Activated effector memory CD4-positive, alpha-beta T cell treated with anti-CD3 and anti-CD28 coated beads, Interleukin-2, amount 50 U/mL, for 16 hours (primary cell): ENCODE results near the gene RRP9.

Experiments
- DNase-seq: peaks from one replicate; pipeline ENCODE4 v3.0.0-alpha.2; 2020

Gene RRP9

DNA sequence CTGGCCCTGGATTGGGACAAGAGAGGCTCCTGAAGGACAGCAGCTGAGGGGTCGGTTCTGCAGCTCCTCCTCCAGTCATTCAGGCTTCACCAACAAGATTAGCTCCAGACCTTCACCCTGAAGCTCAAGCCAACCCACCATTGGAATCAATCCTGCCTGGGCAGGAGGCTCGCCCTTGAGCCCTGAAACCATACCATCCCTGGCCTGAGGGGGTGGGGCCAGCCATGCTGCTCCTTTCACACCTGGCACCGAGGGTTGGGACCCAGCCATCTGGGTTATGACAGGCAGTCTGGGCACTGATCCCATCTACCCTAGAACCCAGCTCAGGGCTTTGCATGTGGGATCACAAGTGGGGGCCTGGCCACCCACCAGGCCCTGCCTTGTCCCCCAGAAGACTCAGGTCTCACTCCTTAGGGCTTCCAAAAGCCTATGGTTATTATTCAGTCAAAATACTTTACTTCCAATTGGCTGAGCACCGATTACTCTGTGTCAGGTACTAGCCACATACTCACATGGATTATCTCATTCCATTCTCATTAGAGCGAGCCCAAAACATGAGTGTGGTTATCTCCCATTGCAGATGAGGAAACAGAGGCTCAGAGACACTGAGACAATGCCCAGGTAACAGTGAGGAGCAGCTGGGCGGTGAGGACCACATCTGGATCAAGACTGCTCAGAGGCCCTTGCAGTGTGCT lies 29.0 kb upstream of the RRP9 start:
- no peak for DNase-seq

DNA sequence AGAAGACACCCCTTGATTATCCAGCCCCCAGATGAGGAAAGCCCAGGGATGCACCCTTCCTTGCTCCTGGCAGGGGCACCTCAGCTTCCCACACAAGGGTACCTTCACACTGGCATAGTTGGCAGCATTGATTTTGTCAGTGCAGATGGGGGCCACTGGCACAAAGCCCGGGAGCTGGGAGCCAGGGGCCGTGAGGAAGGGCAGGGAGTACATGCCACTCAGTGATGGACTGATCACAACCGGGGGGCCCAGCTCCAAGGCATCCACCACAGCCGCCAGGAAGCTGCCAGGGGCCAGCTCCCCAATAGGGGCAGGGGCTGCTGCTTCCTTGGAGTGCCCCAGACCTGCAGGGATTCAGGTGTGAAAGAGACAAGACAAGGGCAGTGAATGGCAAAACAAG lies 28.1 kb upstream of the RRP9 start:
- no peak for DNase-seq

DNA sequence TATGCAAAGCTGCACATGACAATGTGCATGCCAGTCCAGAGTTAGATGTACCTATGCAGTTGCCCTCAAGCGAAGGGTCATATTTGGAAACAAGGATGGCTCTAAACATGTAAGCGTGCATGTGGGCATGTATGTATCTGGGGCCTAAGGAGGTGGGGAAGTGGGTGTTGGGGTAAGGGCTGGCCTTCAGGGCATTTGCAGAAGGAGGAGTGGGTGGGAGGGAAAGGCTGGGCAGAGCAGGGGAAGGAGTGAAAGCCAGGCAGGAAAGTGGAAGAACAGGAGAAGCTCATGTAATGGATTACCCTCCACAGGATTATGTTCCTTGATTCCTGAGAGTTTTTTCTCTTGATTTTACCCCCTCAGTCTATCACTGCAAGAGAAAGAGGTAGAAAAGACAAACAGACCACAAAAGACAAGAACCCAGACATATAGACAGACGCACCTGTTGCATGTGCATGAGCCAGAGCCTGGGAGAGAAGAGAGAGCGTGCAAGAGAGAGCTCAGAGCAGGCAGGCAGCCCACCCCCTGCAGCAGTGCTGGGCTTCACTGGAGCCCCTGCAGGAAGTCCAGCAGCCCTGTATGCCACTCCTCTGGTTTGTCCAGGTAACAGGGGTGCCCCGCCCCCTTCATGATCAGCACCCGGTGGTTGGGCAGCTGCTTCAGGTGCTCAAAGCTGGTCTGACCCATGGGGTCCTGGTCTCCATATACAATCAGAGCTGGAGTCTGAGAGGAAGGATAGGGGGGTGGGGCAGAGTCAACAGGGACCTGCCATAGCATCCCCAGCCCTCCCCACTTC lies 27.4 kb upstream of the RRP9 start:
- no peak for DNase-seq

DNA sequence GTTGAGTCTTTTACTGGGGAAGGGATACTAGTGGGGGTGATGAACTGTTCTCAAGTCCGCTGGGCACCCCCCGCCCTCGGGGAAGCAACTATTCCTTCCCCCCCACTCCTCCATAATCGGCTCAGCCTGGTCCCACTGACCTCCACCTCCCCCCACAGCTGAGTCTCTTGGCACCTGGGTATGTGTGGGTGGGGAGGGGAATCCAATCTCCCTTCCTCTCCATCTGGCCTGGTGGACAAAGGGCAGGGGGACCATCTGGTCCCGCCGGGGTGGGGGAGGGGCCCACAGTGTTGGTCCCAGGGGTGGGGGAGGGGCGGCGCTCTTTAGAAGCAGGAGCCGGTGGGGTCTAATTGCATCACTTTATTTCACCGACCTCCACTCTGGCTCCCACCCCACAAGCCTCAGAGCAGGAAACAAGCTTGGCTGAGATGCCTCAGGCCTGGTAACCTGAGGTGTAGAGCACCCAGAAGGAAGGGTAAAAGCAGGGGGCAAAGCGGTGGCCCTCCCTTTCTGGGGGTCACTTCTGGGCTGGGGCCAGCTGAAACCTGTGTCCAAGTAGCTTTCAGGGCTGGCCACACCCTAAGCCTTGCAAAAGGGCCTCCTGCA lies 26.6 kb upstream of the RRP9 start:
- no peak for DNase-seq

DNA sequence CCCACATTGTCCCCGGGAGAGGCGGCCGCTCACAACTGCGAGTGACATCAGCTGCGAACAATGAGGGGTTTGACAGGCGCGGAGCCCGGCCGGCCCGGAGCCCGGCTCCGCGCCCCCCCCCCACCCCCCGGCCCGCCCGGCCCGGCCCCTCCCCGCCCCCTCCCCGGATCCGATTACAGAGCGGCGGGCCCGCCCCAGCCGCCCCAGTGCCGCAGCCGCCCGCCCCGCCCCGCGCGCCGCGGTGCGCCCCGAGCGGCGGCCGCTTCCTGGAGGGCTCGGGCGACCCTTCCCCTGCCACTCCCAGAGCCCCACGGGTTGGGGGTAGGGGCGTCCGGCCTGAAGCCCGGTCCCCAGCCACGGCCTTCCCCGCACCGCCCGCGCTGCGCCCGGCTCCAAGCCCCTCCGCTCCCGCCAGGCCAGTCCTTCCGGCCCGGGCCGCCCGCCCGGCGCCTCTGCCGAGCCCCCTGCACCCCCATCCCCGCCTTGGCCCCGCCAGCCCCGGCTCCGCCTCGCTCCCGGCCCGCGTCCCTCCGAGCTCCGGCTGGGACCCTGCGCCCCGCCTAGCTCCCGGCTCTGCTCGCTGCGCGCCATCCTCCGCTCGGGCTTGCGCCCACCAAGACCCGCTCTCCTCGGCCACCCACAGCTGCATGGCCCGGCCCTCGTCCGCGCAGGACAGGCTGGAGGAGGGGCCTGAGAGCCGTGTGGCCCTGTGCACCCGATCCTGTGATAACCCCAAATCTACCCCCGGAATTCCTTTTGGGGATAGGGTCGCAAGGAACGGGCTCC lies 25.9 kb upstream of the RRP9 start, which contains the start of gene PCBP4:
TSS of gene PCBP4 (minus strand) at position 71 of the 786 bp plus-strand sequence. CDS start 6,214 bp downstream, outside the sequence.
- DNase-seq, result peak; percentile 79

DNA sequence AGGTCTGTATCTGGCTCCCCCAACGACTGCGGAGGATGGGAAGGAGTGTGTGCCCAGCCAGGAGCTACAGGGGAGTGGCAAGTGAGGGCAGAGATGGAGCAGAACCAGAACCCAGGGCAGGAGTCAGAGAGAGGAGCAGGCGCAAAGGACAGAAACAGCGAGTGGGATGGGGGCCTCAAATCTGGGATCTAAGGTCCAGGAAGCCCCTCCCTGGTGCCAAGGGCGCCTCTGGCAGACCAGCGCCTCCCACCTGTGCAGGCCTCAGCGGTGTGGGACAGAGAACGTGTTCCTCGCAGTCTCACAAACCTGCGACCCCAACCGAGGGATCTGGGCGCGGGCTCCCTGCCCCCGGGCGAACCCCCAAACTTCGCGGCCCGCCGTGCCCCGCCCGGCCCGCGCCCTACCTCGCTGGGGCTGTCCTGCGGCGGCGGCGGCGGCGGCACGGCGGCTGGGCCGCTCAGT lies 25.2 kb upstream of the RRP9 start:
- no peak for DNase-seq

DNA sequence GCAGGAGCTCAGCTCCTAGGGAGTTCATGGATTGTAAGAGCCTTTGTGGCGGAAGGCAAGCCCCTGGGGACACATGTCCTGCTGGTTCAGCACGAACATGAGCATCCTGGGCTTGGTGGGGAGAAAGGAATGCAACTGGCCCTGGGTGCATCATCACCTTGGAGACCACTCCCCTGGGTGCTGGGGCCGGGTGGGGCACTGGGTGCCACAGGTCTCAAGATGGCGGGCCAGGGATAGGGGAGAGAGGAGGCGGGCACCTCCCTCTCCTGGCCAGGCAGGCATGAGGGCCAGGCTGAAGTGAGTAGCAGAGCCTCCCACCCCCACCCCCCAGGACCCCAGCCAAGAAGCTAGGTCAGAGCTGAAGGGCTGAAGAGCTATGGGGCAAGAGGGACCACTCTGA lies 24.8 kb upstream of the RRP9 start:
- DNase-seq, result no peak

GRCh38 chr3:51966016-51966415 lies 24.3 kb upstream of the RRP9 start:
- DNase-seq, result no peak

DNA sequence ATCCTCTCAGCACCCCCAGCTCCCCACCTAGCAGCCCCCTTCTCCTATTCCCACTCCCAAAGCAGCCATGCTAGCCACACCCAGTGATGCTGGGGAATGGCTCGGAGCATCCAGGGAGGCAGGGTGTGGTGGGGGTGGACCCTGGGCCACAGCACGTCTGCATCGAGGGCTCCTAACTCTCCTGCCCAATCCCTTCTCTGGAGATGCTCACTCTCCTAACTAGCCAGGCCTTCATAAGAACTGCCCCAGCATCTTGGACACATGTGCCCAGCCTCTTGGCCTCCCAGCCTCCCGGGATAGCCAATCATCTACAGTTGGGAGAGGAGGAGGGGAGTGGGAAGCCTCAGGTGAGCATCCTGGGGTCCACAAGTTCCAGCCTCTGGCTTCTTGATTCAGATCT lies 22.8 kb upstream of the RRP9 start:
- no peak for DNase-seq

- DNase-seq, result no peak
Measured at GRCh38 chr3:51963951-51964451, 22.3 kb upstream of the RRP9 start.

DNA sequence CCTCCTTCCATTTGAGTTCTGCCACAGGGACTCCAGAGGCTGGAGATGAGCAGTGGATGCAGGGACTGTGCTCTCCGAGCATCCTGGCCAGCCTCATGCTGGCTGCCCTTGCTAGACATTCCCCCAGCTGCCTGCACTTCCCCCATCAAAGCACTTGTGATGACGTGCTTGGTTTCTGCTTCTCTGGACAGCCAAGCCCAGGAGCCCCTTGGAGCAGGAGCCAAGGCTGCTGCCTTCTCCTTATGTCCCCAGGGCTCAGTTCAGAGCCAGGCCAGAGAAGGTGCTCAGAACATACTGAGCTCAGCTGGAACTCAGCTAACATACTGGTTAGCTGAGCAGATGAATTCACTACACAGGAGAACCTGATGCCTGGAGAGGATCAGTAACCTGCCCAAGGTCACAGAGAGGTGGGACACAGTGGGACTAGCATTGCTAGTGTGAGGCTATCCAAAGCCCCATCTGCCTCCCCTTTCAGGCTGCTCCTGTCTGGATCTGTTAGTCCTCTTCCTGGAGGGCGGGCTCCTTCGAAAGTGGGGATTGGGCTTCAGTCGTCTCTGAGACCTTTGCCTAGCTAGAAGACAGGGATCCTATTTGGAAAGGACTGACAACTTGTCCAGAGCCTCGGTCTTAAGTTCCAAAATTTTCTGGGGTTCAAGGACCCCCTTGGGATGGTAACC lies 21.3 kb upstream of the RRP9 start:
- DNase-seq, result no peak

GRCh38 chr3:51961602-51962569 lies 20.2 kb upstream of the RRP9 start:
- DNase-seq, result no peak

- no peak for DNase-seq
Measured at GRCh38 chr3:51961011-51961410, 19.3 kb upstream of the RRP9 start.

DNA sequence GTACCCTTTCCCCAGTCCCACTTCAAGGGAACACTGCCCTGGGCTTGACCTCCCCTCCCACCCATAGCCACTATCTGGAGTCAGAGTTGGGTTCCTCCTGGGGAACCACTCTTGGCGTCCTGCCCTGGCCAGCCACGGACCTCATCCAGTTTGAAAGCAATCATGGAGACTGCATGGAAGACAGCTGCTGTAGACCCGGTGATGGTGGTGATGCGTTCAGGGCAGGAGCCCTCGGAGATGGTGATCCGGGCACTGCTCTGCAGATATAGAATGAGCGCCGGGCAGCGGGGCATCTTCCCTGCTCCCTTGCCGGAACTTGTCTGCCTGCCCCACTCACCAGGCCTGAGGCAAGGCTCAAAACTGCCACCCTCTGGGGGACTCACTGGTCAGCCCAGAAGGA lies 18.7 kb upstream of the RRP9 start:
- no peak for DNase-seq

DNA sequence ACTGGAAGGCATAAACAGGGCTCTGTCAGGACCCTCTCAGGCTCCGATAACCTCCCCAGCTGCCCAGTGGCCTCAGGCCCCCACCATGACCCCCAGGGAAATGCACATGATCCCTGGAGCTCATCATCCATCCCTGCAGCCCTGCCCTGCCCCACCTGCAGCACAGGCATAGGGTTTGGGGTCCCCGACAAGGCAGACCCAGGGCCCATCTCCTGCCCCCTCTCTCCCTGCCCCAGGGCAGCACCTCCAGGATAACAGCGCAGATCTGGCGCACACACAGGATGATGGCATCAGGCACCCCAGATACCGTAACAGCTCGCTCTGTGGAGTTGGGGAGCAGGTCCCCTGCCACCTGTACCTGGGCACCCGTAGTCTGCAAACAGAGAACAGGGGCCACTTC lies 17.9 kb upstream of the RRP9 start:
- DNase-seq, result no peak

- DNase-seq, result no peak
Measured at GRCh38 chr3:51958603-51959521, 17.2 kb upstream of the RRP9 start.

DNA sequence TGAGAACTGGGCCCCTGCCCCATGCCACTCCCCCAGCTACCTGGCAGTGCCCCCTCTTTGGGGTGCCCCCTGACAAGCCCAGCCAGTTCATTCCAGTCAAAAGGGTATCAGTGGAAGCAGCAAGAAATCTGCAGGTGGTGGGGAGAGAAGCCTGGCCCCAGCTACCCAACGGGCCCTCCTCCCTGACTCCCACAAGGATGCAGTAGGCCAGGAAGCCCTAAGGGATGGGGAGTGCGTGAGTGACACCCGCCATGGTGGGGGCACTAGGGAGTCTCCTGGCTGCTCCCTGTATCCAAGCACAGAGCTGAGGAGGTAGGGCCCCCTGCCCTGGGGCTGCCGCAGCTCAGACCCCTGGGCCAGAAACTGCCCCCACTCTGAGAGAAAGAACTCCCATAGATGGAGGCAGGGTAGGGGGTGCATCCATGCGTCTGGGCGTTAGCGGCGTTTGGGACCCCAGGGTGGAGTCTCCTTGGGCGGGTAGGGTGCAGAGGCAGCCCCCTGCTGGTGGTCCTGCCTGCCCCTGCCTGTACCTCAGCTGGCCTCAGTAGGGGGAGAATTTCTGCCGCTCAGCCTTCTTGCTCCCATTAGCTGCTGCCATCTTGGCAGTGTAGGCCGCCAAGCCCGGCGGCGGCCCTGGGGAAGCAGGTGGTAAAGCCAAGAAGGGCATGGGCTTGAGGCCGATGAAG lies 16.0 kb upstream of the RRP9 start:
- no peak for DNase-seq

DNA sequence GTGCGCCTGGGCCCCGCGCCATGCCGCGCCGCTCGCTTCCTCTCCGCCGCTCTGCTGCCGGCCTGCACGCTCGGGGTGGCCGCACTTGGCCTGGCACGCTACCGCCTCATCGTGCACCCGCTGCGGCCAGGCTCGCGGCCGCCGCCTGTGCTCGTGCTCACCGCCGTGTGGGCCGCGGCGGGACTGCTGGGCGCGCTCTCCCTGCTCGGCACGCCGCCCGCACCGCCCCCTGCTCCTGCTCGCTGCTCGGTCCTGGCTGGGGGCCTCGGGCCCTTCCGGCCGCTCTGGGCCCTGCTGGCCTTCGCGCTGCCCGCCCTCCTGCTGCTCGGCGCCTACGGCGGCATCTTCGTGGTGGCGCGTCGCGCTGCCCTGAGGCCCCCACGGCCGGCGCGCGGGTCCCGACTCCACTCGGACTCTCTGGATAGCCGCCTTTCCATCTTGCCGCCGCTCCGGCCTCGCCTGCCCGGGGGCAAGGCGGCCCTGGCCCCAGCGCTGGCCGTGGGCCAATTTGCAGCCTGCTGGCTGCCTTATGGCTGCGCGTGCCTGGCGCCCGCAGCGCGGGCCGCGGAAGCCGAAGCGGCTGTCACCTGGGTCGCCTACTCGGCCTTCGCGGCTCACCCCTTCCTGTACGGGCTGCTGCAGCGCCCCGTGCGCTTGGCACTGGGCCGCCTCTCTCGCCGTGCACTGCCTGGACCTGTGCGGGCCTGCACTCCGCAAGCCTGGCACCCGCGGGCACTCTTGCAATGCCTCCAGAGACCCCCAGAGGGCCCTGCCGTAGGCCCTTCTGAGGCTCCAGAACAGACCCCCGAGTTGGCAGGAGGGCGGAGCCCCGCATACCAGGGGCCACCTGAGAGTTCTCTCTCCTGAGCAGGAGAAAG lies 14.4 kb upstream of the RRP9 start:
- DNase-seq, result peak; percentile 74
